Naive thymus-derived CD4-positive, alpha-beta T cell (primary cell): Measurements from ENCODE around the gene RAPGEF5. TPM values are rescaled to one million over a fixed set of nuclear protein-coding genes. Genes with fewer than 3 reads are reported as not detected.

Source experiments
- ATAC-seq: fragments of 150-1000 bp; cut with Tn5 transposase; 2 replicates; pipeline ENCODE4 v1.10.0; 2021; ENCODE audit warnings: mild to moderate bottlenecking, moderate library complexity
- CTCF ChIA-PET: fragments of 350-600 bp; sonication (Branson Sonifier 250); formaldehyde crosslinking; loops from one replicate; lab custom pipeline; 2021; ENCODE audit warnings: antibody characterized with exemption; lab: Charles Lee
- POLR2A ChIA-PET: fragments of 350-600 bp; sonication (Branson Sonifier 250); formaldehyde crosslinking; loops from one replicate; lab custom pipeline; 2021; ENCODE audit warnings: antibody characterized with exemption, inconsistent platforms; lab: Charles Lee
- DNase-seq, 9 donors: peaks; one replicate each; pipeline versions ENCODE4 v3.0.0 to v3.0.0-alpha.2; 2020 to 2022; ENCODE audit warnings: mixed read lengths in 1 of 9
- H3K27ac ChIP-seq: one replicate; pipeline ENCODE4 v1.7.0; 2013; ENCODE audit warnings: mild to moderate bottlenecking, low read depth, low read length, moderate library complexity
- H3K27me3 ChIP-seq, 2 donors: one replicate each; pipeline ENCODE4 v1.7.0; 2013; ENCODE audit warnings: low read length in 2 of 2, mild to moderate bottlenecking in 2 of 2, moderate library complexity in 2 of 2; ENCODE audit not compliant: control insufficient read depth in 2 of 2, insufficient read depth in 2 of 2
- H3K36me3 ChIP-seq, 3 experiments: 1 replicate in 2 of 3; 2 replicates in 1 of 3; pipeline ENCODE4 v1.7.0; 2013; ENCODE audit warnings: low read length in 3 of 3, mild to moderate bottlenecking in 3 of 3, moderate library complexity in 1 of 3; ENCODE audit not compliant: insufficient read depth in 3 of 3, control insufficient read depth in 2 of 3
- H3K4me1 ChIP-seq, 2 donors: one replicate each; pipeline ENCODE4 v1.7.0; 2013; ENCODE audit warnings: low read length in 2 of 2, mild to moderate bottlenecking in 2 of 2, moderate library complexity in 1 of 2; ENCODE audit not compliant: control insufficient read depth in 2 of 2, insufficient read depth in 2 of 2
- H3K4me3 ChIP-seq: 2 replicates; pipeline ENCODE4 v1.7.0; 2013; ENCODE audit warnings: mild to moderate bottlenecking, low read length
- H3K9me3 ChIP-seq, 3 experiments: 1 replicate in 2 of 3; 2 replicates in 1 of 3; pipeline ENCODE4 v1.7.0; 2013; ENCODE audit warnings: low read length in 3 of 3; ENCODE audit not compliant: control insufficient read depth in 2 of 3
- H3K27ac Mint-ChIP-seq, 9 donors: one replicate each; pipeline ENCODE4 v1.8.0; 2020 to 2022; ENCODE audit warnings: mixed read lengths in 9 of 9, mild to moderate bottlenecking in 8 of 9, moderate library complexity in 5 of 9, inconsistent platforms in 2 of 9
- H3K27me3 Mint-ChIP-seq, 5 donors: one replicate each; pipeline ENCODE4 v1.8.0; 2021 to 2022; ENCODE audit warnings: mixed read lengths in 5 of 5, mild to moderate bottlenecking in 1 of 5
- H3K36me3 Mint-ChIP-seq, 5 donors: one replicate each; pipeline ENCODE4 v1.8.0; 2020 to 2022; ENCODE audit warnings: mixed read lengths in 5 of 5, mild to moderate bottlenecking in 3 of 5, inconsistent platforms in 1 of 5
- H3K4me1 Mint-ChIP-seq, 7 donors: one replicate each; pipeline ENCODE4 v1.8.0; 2020 to 2022; ENCODE audit warnings: mixed read lengths in 7 of 7, mild to moderate bottlenecking in 3 of 7, inconsistent platforms in 1 of 7
- H3K4me3 Mint-ChIP-seq, 10 donors: one replicate each; pipeline ENCODE4 v1.8.0; 2020 to 2022; ENCODE audit warnings: mild to moderate bottlenecking in 10 of 10, mixed read lengths in 10 of 10, moderate library complexity in 6 of 10, inconsistent platforms in 2 of 10
- H3K9me3 Mint-ChIP-seq, 11 donors: one replicate each; pipeline ENCODE4 v1.8.0; 2020 to 2022; ENCODE audit warnings: mixed read lengths in 11 of 11, mild to moderate bottlenecking in 4 of 11, inconsistent platforms in 1 of 11, moderate library complexity in 1 of 11
- intact Hi-C, 2 donors: fragments of 100-400 bp; cut with micrococcal nuclease; formaldehyde crosslinking; loops; one replicate each; pipeline ENCODE4 v1.15.1; 2023
- polyA plus RNA-seq, 2 donors: library from polyadenylated mRNA; unstranded; fragments of 300-500 nt; fragmentation: Illumina TruSeq; gene quantifications; one replicate each; pipeline ENCODE4 v1.2.3, GENCODE V29; 2021
- total RNA-seq, 6 experiments: library from RNA in 5 of 6; stranded (reverse) in 5 of 6; gene quantifications; 1 replicate in 5 of 6; 2 replicates in 1 of 6; pipeline ENCODE4 v1.2.3 and lab custom pipeline; 2021 to 2026

The RAPGEF5 gene
- total and polyA plus RNA-seq, 7 experiments from 2014 or later: 0.17 to 0.93 TPM; not detected in 5

GRCh38 chr7:22344655-22345054 is 12.3 kb downstream of the RAPGEF5 start:
- H3K36me3 ChIP-seq: no peaks in the 10 kb centered on the region
- ATAC-seq (no peak), DNase-seq (no peak)
- no peaks in the 10 kb centered on the region for H3K27me3 ChIP-seq
- Mint-ChIP-seq H3K27me3 (peaks cover 3 to 38% (median 16%) of the 10 kb centered on the region in 5 donors), H3K4me3 (no peak overlapping the region), H3K4me1 (no peaks in the 10 kb centered on the region), H3K36me3 (peaks cover 0 to 3% (median 0%) of the 10 kb centered on the region in 5 donors), H3K9me3 (no peaks in the 10 kb centered on the region), H3K27ac (no peak overlapping the region)
- H3K4me3 ChIP-seq: no peak overlapping the region
- POLR2A ChIA-PET: no interaction called here
- H3K4me1 ChIP-seq: no peaks in the 10 kb centered on the region
- CTCF ChIA-PET: no interaction called here
- no peaks in the 10 kb centered on the region for H3K9me3 ChIP-seq
- intact Hi-C loops: no loop called here
- H3K27ac ChIP-seq: no peak overlapping the region

GRCh38 chr7:22343612-22344011 is 13.3 kb downstream of the RAPGEF5 start:
- POLR2A ChIA-PET: no interaction called here
- peaks cover 3 to 40% (median 15%) of the 10 kb centered on the region in 5 donors for H3K27me3 Mint-ChIP-seq

DNA sequence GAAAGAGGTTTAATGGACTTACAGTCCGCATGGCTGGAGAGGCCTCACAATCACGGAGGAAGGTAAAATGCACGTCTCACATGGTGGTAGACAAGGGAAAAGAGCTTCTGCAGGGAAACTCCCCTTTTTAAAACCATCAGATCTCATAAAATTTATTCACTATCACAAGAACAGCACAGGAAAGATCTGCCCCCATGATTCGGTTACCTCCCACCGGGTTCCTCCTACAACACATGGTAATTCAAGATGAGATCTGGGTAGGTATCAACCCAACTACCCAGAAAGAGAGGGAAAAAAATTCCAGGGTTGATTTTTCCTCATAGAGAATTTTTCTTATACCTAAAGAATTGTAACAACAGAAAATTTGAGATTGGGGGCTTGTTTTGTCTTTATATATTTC is 13.9 kb downstream of the RAPGEF5 start:
- no peaks in the 10 kb centered on the region for H3K36me3 ChIP-seq
- Mint-ChIP-seq H3K4me1 (no peaks in the 10 kb centered on the region), H3K9me3 (no peaks in the 10 kb centered on the region), H3K27ac (no peak overlapping the region), H3K36me3 (peaks cover 0 to 3% (median 0%) of the 10 kb centered on the region in 5 donors), H3K4me3 (no peak overlapping the region), H3K27me3 (peaks cover 3 to 42% (median 10%) of the 10 kb centered on the region in 5 donors)
- intact Hi-C loops: no loop called here
- no peaks in the 10 kb centered on the region for H3K9me3 ChIP-seq
- H3K27ac ChIP-seq: no peak overlapping the region
- ChIA-PET CTCF (no interaction called here), POLR2A (no interaction called here)
- no peaks in the 10 kb centered on the region for H3K4me1 ChIP-seq
- ATAC-seq (no peak), DNase-seq (no peak)
- H3K4me3 ChIP-seq: no peak overlapping the region
- H3K27me3 ChIP-seq: no peaks in the 10 kb centered on the region

More at GRCh38 chr7:22343612-22344011, 13.3 kb downstream of the RAPGEF5 start:
- H3K4me1 Mint-ChIP-seq: no peaks in the 10 kb centered on the region
- no peak for ATAC-seq
- DNase-seq: no peak
- peaks cover 0 to 3% (median 0%) of the 10 kb centered on the region in 5 donors for H3K36me3 Mint-ChIP-seq
- H3K27me3 ChIP-seq: no peaks in the 10 kb centered on the region
- H3K36me3 ChIP-seq: no peaks in the 10 kb centered on the region
- H3K9me3 Mint-ChIP-seq: no peaks in the 10 kb centered on the region
- intact Hi-C loops: no loop called here
- CTCF ChIA-PET: no interaction called here
- no peak overlapping the region for H3K4me3 ChIP-seq
- no peak overlapping the region for H3K4me3 Mint-ChIP-seq
- H3K9me3 ChIP-seq: no peaks in the 10 kb centered on the region
- no peak overlapping the region for H3K27ac Mint-ChIP-seq
- no peaks in the 10 kb centered on the region for H3K4me1 ChIP-seq
- H3K27ac ChIP-seq: no peak overlapping the region

GRCh38 chr7:22339725-22340390 is 17.1 kb downstream of the RAPGEF5 start:
- no peak overlapping the region for H3K4me3 ChIP-seq
- Mint-ChIP-seq H3K4me3 (no peak overlapping the region), H3K27me3 (peaks cover 4 to 45% (median 6%) of the 10 kb centered on the region in 5 donors), H3K9me3 (peaks cover 0 to 2% (median 0%) of the 10 kb centered on the region in 11 donors), H3K36me3 (no peaks in the 10 kb centered on the region), H3K4me1 (no peaks in the 10 kb centered on the region), H3K27ac (no peak overlapping the region)
- H3K9me3 ChIP-seq: no peaks in the 10 kb centered on the region
- no peak for ATAC-seq
- CTCF ChIA-PET: no interaction called here
- DNase-seq: no peak
- no peaks in the 10 kb centered on the region for H3K36me3 ChIP-seq
- H3K4me1 ChIP-seq: no peaks in the 10 kb centered on the region
- H3K27ac ChIP-seq: no peak overlapping the region
- POLR2A ChIA-PET: no interaction called here
- no peaks in the 10 kb centered on the region for H3K27me3 ChIP-seq
- intact Hi-C loops: no loop called here

GRCh38 chr7:22338877-22339276 is 18.1 kb downstream of the RAPGEF5 start:
- CTCF ChIA-PET: no interaction called here
- H3K4me1 Mint-ChIP-seq: no peaks in the 10 kb centered on the region
- intact Hi-C loops: no loop called here
- Histone ChIP-seq H3K36me3 (no peaks in the 10 kb centered on the region), H3K9me3 (no peaks in the 10 kb centered on the region), H3K4me1 (no peaks in the 10 kb centered on the region), H3K27me3 (no peaks in the 10 kb centered on the region), H3K4me3 (no peak overlapping the region), H3K27ac (no peak overlapping the region)
- no peaks in the 10 kb centered on the region for H3K36me3 Mint-ChIP-seq
- H3K27ac Mint-ChIP-seq: no peak overlapping the region
- peaks cover 4 to 43% (median 10%) of the 10 kb centered on the region in 5 donors for H3K27me3 Mint-ChIP-seq
- ATAC-seq (no peak), DNase-seq (no peak)
- no peak overlapping the region for H3K4me3 Mint-ChIP-seq
- peaks cover 0 to 2% (median 0%) of the 10 kb centered on the region in 11 donors for H3K9me3 Mint-ChIP-seq
- POLR2A ChIA-PET: no interaction called here

DNA sequence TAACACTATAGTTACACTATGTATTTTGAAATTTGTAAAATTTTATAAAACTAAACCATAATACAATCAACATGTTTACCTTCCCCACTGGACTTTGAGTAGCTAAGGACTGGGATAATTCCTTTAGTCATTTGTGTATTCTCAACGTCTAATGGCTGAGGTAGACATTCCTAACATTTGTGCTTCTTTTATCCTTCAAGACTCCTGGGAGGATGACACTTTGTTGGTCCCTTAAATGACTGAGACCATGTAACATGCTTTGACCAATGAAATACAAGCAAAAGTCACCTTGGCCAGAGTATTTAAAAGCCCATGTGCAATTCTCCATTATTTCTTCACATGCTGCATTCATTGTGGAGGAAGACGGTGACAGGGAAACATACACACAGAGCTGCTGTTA is 18.5 kb downstream of the RAPGEF5 start:
- H3K4me3 Mint-ChIP-seq: no peak overlapping the region
- Histone ChIP-seq H3K36me3 (no peaks in the 10 kb centered on the region), H3K27ac (no peak overlapping the region), H3K4me3 (no peak overlapping the region), H3K4me1 (no peaks in the 10 kb centered on the region), H3K9me3 (no peaks in the 10 kb centered on the region), H3K27me3 (no peaks in the 10 kb centered on the region)
- H3K4me1 Mint-ChIP-seq: no peaks in the 10 kb centered on the region
- peaks cover 4 to 43% (median 12%) of the 10 kb centered on the region in 5 donors for H3K27me3 Mint-ChIP-seq
- peaks cover 0 to 2% (median 0%) of the 10 kb centered on the region in 11 donors for H3K9me3 Mint-ChIP-seq
- intact Hi-C loops: no loop called here
- DNase-seq (no peak), ATAC-seq (no peak)
- POLR2A ChIA-PET: interaction anchor here (0.8 kb wide), 1 partner anchor 29 kb away, joined by 3 read pairs; no protein-coding TSS in a partner anchor
- H3K27ac Mint-ChIP-seq: no peak overlapping the region
- CTCF ChIA-PET: no interaction called here
- H3K36me3 Mint-ChIP-seq: no peaks in the 10 kb centered on the region

- ATAC-seq (no peak), DNase-seq (no peak)
- H3K4me1 Mint-ChIP-seq: no peaks in the 10 kb centered on the region
- no peaks in the 10 kb centered on the region for H3K27me3 ChIP-seq
- no peak overlapping the region for H3K27ac ChIP-seq
- no peak overlapping the region for H3K27ac Mint-ChIP-seq
- no peaks in the 10 kb centered on the region for H3K9me3 ChIP-seq
- intact Hi-C loops: no loop called here
- H3K4me1 ChIP-seq: no peaks in the 10 kb centered on the region
- H3K36me3 Mint-ChIP-seq: no peaks in the 10 kb centered on the region
- peaks cover 0 to 2% (median 0%) of the 10 kb centered on the region in 11 donors for H3K9me3 Mint-ChIP-seq
- H3K4me3 Mint-ChIP-seq: no peak overlapping the region
- ChIA-PET CTCF (no interaction called here), POLR2A (no interaction called here)
- no peak overlapping the region for H3K4me3 ChIP-seq
- peaks cover 10 to 33% (median 18%) of the 10 kb centered on the region in 5 donors for H3K27me3 Mint-ChIP-seq
- H3K36me3 ChIP-seq: no peaks in the 10 kb centered on the region
Measured at GRCh38 chr7:22333680-22334141, 23.2 kb downstream of the RAPGEF5 start.
